Measurements from ENCODE around the gene FXR2.

GRCh38 chr17:7654832-7655540 lies 40.3 kb upstream of the FXR2 start:
- TF ChIP-seq EZH2phosphoT487 (IDR thresholded peaks at IDR 0.05; ENCODE audit: borderline replicate concordance) = no peak
- TF ChIP-seq, protein P1, sequence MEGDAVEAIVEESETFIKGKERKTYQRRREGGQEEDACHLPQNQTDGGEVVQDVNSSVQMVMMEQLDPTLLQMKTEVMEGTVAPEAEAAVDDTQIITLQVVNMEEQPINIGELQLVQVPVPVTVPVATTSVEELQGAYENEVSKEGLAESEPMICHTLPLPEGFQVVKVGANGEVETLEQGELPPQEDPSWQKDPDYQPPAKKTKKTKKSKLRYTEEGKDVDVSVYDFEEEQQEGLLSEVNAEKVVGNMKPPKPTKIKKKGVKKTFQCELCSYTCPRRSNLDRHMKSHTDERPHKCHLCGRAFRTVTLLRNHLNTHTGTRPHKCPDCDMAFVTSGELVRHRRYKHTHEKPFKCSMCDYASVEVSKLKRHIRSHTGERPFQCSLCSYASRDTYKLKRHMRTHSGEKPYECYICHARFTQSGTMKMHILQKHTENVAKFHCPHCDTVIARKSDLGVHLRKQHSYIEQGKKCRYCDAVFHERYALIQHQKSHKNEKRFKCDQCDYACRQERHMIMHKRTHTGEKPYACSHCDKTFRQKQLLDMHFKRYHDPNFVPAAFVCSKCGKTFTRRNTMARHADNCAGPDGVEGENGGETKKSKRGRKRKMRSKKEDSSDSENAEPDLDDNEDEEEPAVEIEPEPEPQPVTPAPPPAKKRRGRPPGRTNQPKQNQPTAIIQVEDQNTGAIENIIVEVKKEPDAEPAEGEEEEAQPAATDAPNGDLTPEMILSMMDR (IDR thresholded peaks at IDR 0.05 in 2 of 3, conservative IDR thresholded peaks at IDR 0.05 in 1 of 3; ENCODE audit: borderline replicate concordance in 1 of 3, insufficient read depth in 1 of 3, low read depth in 2 of 3, low read length in 2 of 3) = no peak
- TF ChIP-seq, protein P2, sequence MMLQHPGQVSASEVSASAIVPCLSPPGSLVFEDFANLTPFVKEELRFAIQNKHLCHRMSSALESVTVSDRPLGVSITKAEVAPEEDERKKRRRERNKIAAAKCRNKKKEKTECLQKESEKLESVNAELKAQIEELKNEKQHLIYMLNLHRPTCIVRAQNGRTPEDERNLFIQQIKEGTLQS (IDR thresholded peaks at IDR 0.05) = no peak
- TF ChIP-seq POLR2A (IDR thresholded peaks at IDR 0.05; ENCODE audit: borderline replicate concordance, extremely low read depth, insufficient read depth, insufficient read length) = no peak
